Measurements from ENCODE around the gene PCCA. TPM values are rescaled to one million over a fixed set of nuclear protein-coding genes. Genes with fewer than 3 reads are reported as not detected.
A peak's percentile ranks its signal among the peaks of the same experiment; 100 is the strongest.
"Not testable (repeated sequence)": the region's sequence is repeated elsewhere in the genome, so short reads cannot be mapped to it uniquely, and the experiment has no call there.

The PCCA gene
- total and polyA plus RNA-seq, 5 experiments from 2014 or later, result 8.9 to 14.5 (median 10.9) TPM

GRCh38 chr13:100099117-100099445 is 10.2 kb downstream of the PCCA start:
- H3K4me3 Mint-ChIP-seq, H3K27ac Mint-ChIP-seq, H3K27me3 Mint-ChIP-seq, DNase-seq, POLR2A ChIA-PET, ATAC-seq, H3K9me3 Mint-ChIP-seq: not testable (repeated sequence)
- Mint-ChIP-seq H3K36me3 (peaks cover 0 to 18% (median 12%) of the 10 kb centered on the region in 3 donors), H3K4me1 (peaks cover 10 to 35% (median 23%) of the 10 kb centered on the region in 4 donors)

GRCh38 chr13:100100115-100100879 is 11.4 kb downstream of the PCCA start:
- ATAC-seq (no peak), DNase-seq (no peak)
- Mint-ChIP-seq H3K27ac (no peak overlapping the region), H3K27me3 (no peaks in the 10 kb centered on the region), H3K36me3 (peaks cover 4 to 21% (median 13%) of the 10 kb centered on the region in 3 donors), H3K9me3 (no peaks in the 10 kb centered on the region), H3K4me3 (no peak overlapping the region), H3K4me1 (peaks cover 5 to 31% (median 22%) of the 10 kb centered on the region in 4 donors)
- POLR2A ChIA-PET, result no interaction called here

DNA sequence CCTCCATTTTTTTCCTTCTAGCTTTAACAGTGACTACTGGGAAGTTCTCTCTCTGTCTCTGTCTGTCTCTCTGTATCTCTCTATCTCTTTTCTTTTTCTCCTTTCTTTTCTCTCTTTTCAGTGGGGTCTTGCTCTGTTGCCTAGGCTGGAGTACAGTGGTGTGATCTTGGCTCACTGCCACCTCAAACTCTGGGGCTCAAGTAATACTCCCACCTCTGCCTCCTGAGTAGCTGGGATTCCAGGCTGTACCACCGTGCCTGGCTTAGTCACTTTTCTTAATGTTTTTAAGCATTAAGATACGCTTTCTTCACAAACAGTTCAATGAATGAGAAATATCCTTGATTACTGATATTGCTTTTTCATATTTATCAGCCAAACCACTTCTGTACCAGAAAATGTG is 13.1 kb downstream of the PCCA start:
- H3K27ac Mint-ChIP-seq, result no peak overlapping the region
- H3K4me1 Mint-ChIP-seq, result peaks cover 3 to 17% (median 15%) of the 10 kb centered on the region in 4 donors
- no peaks in the 10 kb centered on the region for H3K27me3 Mint-ChIP-seq
- DNase-seq (no peak), ATAC-seq (no peak)
- H3K9me3 Mint-ChIP-seq, result no peaks in the 10 kb centered on the region
- H3K36me3 Mint-ChIP-seq, result peaks cover 4 to 18% (median 8%) of the 10 kb centered on the region in 3 donors
- no peak overlapping the region for H3K4me3 Mint-ChIP-seq
- POLR2A ChIA-PET, result no interaction called here

DNA sequence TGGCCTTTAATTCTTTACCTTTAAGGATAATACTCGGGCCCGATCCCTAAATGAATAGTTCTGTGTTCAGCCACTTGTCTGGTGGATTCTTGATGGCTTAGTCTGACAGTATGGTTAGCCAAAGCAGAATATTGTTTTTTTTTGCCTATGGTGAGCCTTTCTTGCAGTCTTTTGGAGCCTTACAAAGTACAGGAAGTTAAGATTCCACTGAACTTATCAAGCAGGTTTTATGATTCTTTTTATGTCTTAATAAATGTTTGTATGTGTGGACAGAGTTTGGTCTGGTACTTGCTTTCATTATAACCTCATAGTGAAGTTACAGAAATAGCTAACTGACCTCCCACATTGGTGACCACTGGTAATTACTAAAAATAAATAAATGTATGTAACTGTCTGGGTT is 17.1 kb downstream of the PCCA start:
- DNase-seq (no peak), ATAC-seq (no peak)
- H3K27me3 Mint-ChIP-seq, result no peaks in the 10 kb centered on the region
- no peak overlapping the region for H3K4me3 Mint-ChIP-seq
- no peaks in the 10 kb centered on the region for H3K9me3 Mint-ChIP-seq
- peaks cover 4 to 20% (median 5%) of the 10 kb centered on the region in 3 donors for H3K36me3 Mint-ChIP-seq
- peaks cover 0 to 20% (median 5%) of the 10 kb centered on the region in 4 donors for H3K4me1 Mint-ChIP-seq
- POLR2A ChIA-PET, result no interaction called here
- no peak overlapping the region for H3K27ac Mint-ChIP-seq

- Mint-ChIP-seq H3K9me3 (no peaks in the 10 kb centered on the region), H3K4me3 (no peak overlapping the region), H3K27ac (no peak overlapping the region), H3K27me3 (no peaks in the 10 kb centered on the region), H3K36me3 (peaks cover 4 to 20% (median 5%) of the 10 kb centered on the region in 3 donors), H3K4me1 (peaks cover 0 to 20% (median 5%) of the 10 kb centered on the region in 4 donors)
- DNase-seq, result no peak
- POLR2A ChIA-PET, result no interaction called here
- ATAC-seq, result no peak
Measured at GRCh38 chr13:100106705-100107104, 17.8 kb downstream of the PCCA start.

- DNase-seq (no peak), ATAC-seq (no peak)
- Mint-ChIP-seq H3K4me3 (no peak overlapping the region), H3K27ac (no peak overlapping the region), H3K36me3 (peaks cover 4 to 32% (median 15%) of the 10 kb centered on the region in 3 donors), H3K4me1 (peaks cover 0 to 17% (median 2%) of the 10 kb centered on the region in 4 donors), H3K9me3 (no peaks in the 10 kb centered on the region), H3K27me3 (no peaks in the 10 kb centered on the region)
- POLR2A ChIA-PET, result no interaction called here
Measured at GRCh38 chr13:100108913-100109507, 20.1 kb downstream of the PCCA start.

DNA sequence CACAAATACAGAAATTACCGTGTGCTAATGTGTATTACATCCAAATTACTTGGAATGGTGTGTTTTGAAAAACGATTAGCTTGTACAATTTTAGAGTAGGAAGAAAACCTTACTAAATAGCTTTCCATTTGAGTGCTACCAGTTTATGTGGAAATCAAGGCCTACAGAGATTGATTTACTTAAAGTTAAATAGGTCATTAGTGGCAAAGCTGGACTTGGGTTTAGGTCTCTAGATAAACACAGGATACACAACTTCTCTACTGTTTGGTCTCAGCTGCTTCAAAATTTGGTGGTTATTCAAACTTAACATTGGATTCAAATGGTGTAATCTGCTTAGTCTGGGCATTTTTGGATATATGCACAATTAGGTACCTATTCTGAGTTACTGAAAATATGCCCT is 21.4 kb downstream of the PCCA start:
- ATAC-seq, result no peak
- H3K9me3 Mint-ChIP-seq, result no peaks in the 10 kb centered on the region

DNA sequence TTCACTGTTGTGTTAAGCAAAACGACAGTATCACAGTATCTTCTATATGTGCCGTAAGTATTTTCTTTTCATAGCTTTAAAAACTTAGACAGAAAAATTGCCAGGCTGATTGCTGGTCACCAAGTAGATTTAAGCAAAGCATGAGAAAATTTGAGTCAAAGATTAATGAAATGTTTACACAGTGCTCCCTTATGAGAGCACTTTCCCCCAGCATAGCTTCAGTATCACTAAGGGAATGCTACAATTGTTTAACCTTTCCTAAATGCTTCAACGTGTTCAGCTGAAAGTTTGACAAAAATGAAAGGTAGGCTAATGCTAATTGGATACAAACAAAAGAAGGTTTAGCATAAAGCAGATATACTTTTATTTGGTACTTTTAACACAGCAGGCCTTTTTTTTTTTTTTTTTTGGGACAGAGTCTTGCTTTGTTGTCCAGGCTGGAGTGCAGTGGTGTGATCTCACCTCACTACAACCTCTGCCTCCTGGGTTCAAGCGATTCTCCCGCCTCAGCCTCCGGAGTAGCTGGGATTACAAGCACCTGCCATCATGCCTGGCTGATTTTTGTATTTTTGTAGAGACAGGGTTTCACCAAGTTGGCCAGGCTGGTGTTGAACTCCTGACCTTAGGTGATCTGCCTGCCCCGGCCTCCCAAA is 23.4 kb downstream of the PCCA start:
- DNase-seq, result no peak
- Mint-ChIP-seq H3K9me3 (no peaks in the 10 kb centered on the region), H3K4me3 (no peak overlapping the region), H3K27ac (no peak overlapping the region), H3K36me3 (peaks cover 6 to 37% (median 24%) of the 10 kb centered on the region in 3 donors), H3K27me3 (no peaks in the 10 kb centered on the region), H3K4me1 (peaks cover 0 to 11% (median under 1%) of the 10 kb centered on the region in 4 donors)
- ATAC-seq, result no peak
- POLR2A ChIA-PET, result no interaction called here

More for the DNA sequence above, 21.4 kb downstream of the PCCA start:
- H3K36me3 Mint-ChIP-seq, result peaks cover 6 to 31% (median 20%) of the 10 kb centered on the region in 3 donors
- no peak for DNase-seq
- peaks cover 0 to 14% (median 2%) of the 10 kb centered on the region in 4 donors for H3K4me1 Mint-ChIP-seq
- no peak overlapping the region for H3K4me3 Mint-ChIP-seq
- H3K27me3 Mint-ChIP-seq, result no peaks in the 10 kb centered on the region
- POLR2A ChIA-PET, result interaction anchor here (0.7 kb wide), 1 partner anchor 40 kb away, joined by 3 read pairs; no protein-coding TSS in a partner anchor
- no peak overlapping the region for H3K27ac Mint-ChIP-seq

DNA sequence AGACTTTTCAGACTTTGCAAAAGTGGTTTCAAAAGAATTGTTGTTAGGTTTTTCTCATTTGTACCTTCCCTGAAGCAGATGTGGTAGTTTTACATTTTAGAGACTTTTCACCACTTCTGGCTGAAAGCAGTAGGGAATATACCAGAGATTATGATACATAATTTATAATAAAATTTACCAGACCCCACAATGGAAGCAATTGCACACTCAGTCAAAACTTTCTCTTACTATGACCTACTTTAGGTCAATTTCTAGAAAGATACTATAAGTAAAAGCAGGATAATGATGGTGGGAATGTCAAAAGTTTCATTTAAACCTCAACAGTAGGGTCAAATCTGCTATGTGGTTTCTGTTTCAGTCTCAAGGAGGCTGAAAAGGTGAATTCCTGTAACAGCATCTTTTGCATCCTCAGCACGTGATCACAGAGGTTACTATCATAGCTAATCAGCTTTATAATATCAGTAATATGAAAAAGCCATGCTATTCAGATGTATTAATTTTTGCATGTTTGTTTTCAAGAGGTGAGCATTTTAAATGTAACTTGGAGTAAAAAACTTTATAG is 26.9 kb downstream of the PCCA start:
- Mint-ChIP-seq H3K36me3 (peaks cover 25 to 55% (median 45%) of the 10 kb centered on the region in 3 donors), H3K4me1 (peaks cover 0 to 5% (median under 1%) of the 10 kb centered on the region in 4 donors), H3K27me3 (no peaks in the 10 kb centered on the region), H3K4me3 (no peak overlapping the region), H3K27ac (no peak overlapping the region), H3K9me3 (peaks cover 0 to 12% (median 5%) of the 10 kb centered on the region in 9 donors)
- DNase-seq (no peak), ATAC-seq (no peak)
- POLR2A ChIA-PET, result no interaction called here

DNA sequence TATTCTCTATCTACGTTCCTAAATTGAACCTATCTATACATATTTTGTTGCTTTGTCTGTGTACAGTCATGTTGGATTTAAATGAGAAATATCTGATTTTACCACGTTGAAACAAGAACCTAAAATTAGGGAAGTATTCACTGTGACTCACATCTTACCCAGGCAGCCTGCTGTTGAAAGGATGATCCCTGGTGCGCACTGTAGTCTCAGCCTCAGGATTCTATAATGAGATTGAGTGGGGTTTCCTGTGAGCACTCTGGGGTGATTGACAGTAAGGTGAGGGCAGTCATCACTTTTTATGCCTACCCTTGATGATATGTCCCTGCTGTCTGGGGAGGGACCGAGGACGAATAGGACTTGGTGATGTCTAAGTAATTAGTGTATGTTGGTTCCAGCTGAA is 35.4 kb downstream of the PCCA start:
- H3K27ac Mint-ChIP-seq, result no peak overlapping the region

GRCh38 chr13:100125946-100126345 is 37.1 kb downstream of the PCCA start:
- Mint-ChIP-seq H3K9me3 (peaks cover 2 to 18% (median 12%) of the 10 kb centered on the region in 9 donors), H3K27ac (no peak overlapping the region), H3K4me1 (peaks cover 11 to 21% (median 17%) of the 10 kb centered on the region in 4 donors), H3K27me3 (no peaks in the 10 kb centered on the region), H3K4me3 (no peak overlapping the region), H3K36me3 (peaks cover 13 to 23% (median 21%) of the 10 kb centered on the region in 3 donors)
- DNase-seq, result no peak
- POLR2A ChIA-PET, result no interaction called here
- no peak for ATAC-seq

More for the DNA sequence above, 35.4 kb downstream of the PCCA start:
- Mint-ChIP-seq H3K4me1 (peaks cover 6 to 9% (median 8%) of the 10 kb centered on the region in 4 donors), H3K36me3 (peaks cover 23 to 35% (median 34%) of the 10 kb centered on the region in 3 donors), H3K27me3 (no peaks in the 10 kb centered on the region), H3K9me3 (peaks cover 5 to 25% (median 14%) of the 10 kb centered on the region in 9 donors), H3K4me3 (no peak overlapping the region)
- ATAC-seq, result no peak
- POLR2A ChIA-PET, result no interaction called here
- DNase-seq, result no peak

DNA sequence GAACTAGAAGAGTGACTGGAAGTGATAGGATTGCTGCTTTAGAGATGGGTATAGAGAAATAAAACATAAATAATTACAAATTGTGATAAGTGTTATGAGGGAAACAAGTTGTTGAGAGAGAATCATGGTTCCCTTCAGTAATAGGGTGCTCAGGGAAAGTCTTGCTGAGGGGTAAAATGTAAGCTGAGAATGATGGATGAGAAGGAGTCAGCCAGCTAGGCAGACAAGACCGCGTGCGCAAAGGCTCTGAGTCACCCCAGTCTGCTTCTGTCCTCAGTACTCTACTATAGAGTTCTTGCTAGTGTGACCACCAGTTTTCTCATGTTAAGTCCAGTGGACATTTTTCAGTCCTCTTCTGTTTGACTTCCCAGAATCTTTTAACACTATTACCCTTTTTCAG is 39.5 kb downstream of the PCCA start:
- H3K4me3 Mint-ChIP-seq, result no peak overlapping the region
- no peak for ATAC-seq
- peak overlapping the region in 1 of 10 donors; percentile 35 for H3K27ac Mint-ChIP-seq
- peaks cover 0 to 4% (median 0%) of the 10 kb centered on the region in 9 donors for H3K9me3 Mint-ChIP-seq
- no peak for DNase-seq
- H3K36me3 Mint-ChIP-seq, result peaks cover 0 to 11% (median 3%) of the 10 kb centered on the region in 3 donors
- POLR2A ChIA-PET, result no interaction called here
- no peaks in the 10 kb centered on the region for H3K27me3 Mint-ChIP-seq
- peaks cover 15 to 22% (median 19%) of the 10 kb centered on the region in 4 donors for H3K4me1 Mint-ChIP-seq

All from naive thymus-derived CD8-positive, alpha-beta T cell (primary cell).